GM21526 (cell line): ENCODE measurements around the gene PIAS4.

Experiments used
- ATAC-seq: cut with Tn5 transposase; IDR thresholded peaks from one replicate; pipeline ENCODE4 v1.9.1; 2021; ENCODE audit warnings: moderate library complexity; ENCODE audit not compliant: unreplicated experiment, low FRiP score

The PIAS4 gene

DNA sequence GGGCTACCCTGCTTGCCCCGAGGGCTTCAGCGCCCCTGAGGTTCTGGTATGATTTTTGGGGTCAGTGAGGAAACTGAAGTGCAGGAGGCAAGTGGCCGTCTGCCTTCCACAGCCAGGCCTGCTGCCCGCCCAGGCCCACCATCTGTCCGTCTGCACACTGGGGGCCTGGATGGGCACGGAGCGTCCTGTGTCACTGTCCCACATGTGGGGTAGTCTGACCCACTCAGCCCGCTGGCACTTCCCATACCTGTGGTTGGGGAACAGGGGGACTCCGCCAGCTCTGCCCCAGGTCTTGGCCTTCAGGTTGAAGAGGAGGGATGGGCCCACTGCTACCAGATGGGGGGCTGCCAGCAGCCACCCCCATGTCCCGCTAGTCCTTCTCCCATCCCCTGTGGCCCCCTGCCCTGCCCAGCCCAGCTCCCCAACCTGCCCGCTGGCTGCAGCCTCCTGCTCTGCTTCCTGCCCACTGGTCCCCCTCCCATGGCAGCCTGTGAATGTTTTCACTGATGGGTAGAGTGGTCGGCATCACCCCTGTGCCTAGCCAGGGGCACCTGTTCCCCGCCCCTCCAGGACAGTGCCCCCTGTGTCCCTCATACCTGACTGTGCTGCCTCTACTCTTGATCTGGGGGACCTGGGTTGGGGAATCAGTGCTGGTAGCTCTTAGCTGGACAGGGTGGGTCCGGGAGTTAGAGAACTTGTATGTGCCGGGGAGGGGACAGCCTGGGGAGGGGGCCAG lies 9.5 kb downstream of the PIAS4 start:
- ATAC-seq: no peak

DNA sequence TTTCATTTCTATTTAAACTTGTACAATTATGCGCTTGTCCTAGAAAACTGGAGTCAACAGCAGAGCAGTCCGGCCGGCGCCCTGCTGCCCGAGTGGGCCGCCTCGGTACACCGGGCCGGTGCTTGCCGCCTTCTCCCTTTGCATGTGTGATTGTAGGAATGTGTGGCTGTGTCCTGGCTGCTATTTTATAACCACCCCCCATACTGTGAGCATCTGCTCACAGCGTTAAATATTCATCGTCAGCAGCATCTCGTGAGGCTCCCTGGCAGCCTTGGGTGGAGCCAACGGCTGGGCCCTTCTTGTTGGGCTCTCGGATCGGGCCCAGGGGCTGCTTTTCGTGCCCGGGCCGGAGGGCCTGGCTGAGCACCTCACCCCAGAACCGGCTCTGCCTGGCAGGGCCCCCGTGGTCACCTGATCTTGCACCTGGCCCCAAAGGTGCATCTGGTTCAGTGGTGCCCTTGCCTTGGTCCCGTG lies 10.6 kb downstream of the PIAS4 start:
- no peak for ATAC-seq

DNA sequence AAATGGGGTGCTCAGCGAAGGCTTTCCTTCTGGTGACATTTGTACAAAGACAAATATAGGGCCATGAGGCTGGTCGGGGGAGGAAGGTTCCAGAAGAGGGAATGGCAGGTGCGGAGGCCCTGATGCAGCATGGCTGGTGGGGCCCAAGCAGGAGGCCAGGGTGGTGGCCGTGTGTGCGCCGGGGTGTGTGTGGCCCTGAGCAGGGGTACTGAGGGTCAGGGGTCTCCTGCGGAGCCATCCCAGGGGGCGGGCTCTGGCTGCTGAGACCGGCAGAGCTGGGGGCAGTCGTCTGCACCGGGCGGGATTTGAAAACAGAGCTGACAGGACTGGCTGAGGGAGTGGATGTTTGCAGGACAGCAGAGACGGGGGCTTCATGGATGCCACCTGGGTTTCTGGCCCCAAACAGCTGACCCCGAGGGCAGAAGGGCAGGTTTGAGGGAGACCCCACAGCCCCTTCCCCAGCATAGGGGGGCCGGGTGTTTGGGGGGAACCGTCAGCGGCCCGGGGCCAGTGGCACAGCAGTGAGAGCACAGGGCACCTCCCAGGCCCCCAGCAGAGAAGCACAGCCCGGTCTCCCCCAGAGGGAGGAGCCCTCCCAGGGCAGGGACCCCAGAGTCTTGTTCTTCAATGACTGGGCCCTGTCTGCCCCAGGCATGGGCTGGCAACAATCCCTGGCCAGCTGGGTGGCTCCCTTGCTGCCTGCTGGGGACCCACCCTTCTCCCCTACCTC lies 11.4 kb downstream of the PIAS4 start:
- no peak for ATAC-seq

DNA sequence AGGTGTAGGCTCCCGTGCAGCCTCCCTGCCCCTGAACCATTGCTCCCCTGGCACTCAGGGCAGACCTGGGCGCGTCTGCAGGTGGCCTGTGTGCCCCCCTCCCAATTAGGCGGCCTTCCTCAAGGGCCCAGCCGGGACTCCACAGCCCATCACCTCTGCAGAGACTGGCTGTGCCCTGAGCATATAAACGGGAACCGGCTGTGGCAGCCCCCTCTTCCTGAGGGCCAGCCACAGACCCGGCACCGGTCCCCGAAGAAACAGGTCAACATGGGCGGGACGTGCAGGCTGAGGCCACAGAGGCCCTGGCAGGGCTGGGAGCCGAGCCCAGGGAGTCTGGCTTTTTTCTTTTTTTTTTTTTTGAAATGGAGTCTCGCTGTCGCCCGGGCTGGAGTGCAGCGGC lies 12.0 kb downstream of the PIAS4 start:
- ATAC-seq: no peak

DNA sequence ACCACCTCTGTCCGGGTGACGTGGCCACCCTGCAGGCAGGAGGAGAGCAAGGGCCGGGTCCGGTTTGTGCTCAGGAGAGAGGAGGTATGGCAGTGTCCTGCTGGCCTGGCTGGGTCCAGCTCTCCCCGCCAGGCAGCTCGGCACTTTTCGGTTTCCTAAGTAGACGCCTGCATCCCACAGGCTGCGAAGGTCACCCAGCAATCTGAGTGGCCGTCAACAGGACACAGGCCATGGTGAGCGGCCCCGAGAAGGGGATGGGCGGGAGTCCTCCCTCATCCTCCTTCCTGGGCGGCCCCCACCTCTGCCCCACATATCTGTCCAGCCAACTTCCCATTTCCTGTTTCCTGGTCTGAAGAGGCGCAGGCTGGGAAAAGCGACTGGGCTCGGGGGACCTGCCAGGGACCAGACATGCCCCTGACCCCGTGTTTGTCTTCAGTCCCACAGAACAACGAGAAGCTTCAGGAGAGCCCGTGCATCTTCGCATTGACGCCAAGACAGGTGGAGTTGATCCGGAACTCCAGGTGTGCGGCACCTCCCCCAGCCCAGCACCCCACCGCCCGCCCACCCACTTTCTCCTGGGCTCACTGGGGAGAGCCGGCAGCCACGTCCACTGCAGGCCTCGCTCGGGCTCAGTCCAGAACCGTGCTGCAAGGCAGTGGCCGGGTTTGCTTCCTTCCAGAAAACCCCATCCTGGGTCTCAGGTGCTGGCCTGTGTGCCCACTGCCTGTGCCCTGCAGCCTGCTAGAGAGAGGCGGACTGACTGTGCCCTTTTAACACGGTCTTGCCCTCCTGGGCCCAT lies 16.3 kb downstream of the PIAS4 start:
- ATAC-seq: no peak

DNA sequence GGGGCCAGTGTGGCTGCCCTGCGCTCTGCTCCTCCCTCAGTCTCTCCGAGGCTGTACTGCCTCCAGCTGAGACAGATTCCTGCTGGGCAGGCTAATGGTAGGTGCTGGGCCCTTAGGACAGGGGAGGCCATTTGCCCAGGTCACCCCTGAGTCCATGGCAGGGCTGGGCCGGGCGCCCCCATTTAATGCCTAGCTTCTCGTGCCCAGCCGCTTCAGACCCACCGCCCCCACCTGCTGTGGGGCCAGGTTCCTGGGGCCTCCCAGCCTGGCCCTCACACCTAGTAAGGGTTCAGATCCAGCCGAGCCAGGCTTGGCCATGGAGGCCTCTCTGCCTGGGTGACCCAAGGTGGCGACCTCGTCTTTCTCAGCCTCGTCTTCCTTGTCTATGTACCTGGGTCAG lies 17.8 kb downstream of the PIAS4 start:
- ATAC-seq: no peak

DNA sequence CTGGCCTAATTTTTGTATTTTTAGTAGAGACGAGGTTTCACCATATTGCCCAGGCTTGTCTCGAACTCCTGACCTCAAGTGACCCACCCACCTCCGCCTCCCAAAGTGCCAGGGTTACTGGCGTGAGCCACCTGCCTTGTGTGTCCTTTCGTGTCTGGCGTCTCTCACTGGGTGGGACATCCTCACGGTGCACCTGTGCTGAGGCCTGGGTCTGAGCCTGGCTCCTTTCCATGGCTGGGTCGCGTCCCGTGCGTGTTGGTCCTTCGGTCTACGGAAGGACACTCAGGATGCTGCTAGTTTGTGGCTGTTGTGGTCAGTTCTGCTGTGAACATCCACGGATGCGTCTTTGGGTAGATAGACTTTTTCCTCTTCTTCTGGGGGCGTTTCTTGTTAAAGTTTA lies 19.6 kb downstream of the PIAS4 start:
- ATAC-seq: no peak

DNA sequence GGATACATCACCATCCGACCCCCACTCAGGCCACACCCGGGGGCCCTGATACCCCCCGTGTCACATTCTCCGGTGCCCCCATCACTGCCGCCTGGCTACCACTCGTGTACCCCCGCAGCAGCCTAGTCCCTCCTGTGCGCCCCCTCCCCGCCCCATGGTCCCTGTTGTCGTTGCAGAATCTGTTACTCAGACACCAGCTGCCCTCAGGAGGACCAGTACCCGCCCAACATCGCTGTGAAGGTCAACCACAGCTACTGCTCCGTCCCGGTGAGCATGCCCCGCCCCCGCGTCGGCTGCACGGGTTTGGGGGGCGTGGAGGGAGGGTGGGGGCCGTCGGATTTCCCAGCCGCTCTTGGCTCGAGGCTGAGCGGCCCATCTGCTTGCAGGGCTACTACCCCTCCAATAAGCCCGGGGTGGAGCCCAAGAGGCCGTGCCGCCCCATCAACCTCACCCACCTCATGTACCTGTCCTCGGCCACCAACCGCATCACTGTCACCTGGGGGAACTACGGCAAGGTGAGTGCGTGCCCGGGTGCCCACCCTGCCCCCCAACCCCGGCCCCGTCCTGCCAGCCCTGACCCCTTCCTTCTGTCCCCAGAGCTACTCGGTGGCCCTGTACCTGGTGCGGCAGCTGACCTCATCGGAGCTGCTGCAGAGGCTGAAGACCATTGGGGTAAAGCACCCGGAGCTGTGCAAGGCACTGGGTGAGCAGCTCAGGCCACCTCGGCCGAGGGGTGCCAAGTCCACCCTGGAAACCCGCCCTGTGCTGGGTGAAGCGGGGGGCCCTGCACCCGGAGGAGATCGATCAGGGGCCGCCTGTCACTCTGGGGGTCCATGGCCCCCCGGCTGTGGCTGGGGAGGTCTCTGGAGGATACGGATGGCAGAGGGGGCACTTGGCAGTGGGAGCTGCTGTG lies 21.1 kb downstream of the PIAS4 start:
- no peak for ATAC-seq

DNA sequence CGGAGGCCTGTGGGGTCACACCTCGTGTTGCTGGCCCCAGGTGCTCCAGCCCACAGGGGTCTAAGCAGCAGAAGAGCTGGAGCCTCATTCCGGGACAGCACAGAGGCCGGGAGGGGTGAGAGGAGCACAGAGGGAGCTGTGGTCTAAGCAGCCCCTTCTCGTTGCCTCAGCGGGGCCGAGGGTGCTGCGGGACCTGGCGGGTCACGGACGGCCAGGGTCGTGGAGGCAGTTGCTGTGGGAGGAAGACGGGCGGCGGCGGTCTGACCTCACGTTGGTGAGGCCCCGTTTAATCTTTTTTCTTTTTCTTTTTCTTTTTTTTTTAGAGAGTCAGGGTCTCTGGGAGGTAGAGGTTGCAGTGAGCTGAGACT lies 21.7 kb downstream of the PIAS4 start:
- ATAC-seq: no peak

DNA sequence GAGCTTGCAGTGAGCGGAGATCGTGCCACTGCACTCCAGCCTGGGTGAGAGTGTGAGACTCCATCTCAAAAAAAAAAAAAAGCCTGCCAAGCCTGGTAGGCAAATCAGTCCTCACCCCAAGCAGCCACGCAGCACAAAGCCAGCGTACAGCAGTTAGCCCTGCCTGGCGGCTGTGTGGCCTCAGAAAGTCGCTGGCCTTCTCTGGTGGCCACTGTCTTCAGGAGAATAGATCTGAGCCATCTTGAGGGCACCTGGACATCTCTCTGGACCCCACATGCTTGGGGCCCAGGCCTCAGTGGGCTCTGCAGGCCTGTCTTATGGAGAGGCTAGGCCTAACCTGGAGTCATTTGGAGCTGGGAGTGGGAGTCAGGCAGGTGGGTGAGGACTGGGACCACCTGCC lies 23.0 kb downstream of the PIAS4 start:
- no peak for ATAC-seq

DNA sequence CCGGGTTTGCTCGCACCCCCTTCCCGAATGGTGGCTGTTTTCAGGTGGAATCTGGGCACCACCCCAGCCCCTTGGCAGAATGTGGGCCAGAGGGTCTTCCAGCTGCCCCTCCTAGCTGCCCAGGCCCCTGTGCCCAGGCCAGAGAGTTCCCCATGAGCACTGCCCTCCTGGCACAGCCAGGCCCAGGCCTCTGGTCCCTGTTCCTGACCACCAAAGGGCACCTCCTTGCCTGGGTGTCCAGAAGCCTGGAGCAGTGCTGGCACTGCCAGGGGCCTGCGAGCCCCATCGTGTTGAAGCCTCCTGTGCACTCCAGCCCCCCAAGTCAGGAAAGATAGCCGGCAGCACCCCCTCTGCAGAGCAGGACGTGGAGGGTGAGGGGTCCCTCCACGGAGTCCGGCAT lies 23.4 kb downstream of the PIAS4 start:
- ATAC-seq: no peak

DNA sequence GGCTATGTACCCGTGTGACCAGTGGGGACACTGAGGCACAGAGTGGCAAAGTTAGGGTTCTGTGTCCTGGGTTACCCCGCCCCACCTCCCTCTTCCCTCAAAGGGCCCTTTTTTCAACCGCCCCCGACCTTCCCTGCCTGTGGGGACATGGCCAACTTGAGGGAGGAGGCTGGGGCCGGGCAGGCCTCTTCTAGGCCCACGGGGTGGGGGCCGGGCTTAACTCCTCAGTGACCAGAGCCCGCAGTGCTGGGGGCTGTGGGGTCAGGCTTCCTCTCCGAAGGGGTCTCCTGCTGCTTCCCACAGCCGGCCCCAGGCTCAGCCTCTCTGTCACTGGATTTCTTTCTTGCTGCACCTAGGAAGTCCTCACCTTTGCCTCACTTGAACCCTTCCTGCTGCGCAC lies 23.9 kb downstream of the PIAS4 start:
- ATAC-seq: no peak

DNA sequence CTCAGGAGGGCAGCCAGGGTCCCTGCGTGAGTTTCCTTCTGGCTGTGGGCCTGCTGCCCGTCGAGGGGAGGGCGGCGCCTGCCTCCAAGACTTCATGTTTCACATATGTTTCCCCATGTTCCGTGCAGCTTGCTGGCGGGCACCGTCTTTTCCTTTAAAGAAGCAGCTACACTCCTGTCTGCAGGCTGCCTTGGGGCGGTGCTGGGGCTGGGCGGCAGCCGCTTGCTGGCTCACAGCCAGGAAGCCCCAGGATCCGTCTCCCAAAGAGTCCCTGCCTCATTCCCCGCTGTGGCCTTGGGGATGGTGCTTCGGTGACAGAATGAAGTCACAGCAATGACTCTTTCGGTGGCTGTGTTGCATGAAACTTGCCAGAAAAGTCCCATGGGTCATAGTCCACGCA lies 24.9 kb downstream of the PIAS4 start:
- ATAC-seq: no peak

DNA sequence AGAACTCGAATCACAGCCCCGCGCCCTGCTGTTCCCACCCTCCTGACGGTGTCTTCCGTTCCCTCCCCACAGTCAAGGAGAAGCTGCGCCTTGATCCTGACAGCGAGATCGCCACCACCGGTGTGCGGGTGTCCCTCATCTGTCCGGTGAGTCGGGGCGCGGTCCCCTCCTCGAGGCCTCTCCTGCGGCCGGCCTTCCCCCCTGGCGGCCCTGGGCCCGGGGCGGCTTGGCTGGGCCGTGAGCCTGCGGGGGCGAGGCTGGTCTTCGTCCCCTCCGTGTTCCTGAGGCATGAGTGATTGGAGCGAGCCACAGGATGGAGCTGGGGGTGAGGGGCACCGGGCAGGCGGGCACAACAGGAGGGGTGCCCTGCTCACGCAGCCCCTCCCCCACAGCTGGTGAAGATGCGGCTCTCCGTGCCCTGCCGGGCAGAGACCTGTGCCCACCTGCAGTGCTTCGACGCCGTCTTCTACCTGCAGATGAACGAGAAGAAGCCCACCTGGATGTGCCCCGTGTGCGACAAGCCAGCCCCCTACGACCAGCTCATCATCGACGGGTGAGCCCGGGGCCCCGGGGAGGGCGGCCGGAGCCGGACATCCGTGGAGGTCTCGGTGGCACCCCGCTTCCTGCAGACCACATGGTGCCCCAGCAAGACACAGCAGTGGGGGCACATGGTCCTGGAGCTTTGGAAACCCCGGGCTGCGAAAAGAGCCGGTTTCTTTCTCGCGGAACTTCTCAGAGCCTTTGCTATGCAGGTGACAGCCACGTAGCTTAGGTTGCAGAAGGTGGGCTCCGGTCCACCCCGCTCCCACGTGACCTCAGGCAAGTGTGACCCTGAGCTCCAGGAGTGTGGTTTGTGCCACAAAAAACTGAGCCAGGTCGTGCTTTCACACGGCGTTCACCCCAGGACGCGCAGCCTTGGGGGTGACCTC lies 25.8 kb downstream of the PIAS4 start:
- no peak for ATAC-seq

DNA sequence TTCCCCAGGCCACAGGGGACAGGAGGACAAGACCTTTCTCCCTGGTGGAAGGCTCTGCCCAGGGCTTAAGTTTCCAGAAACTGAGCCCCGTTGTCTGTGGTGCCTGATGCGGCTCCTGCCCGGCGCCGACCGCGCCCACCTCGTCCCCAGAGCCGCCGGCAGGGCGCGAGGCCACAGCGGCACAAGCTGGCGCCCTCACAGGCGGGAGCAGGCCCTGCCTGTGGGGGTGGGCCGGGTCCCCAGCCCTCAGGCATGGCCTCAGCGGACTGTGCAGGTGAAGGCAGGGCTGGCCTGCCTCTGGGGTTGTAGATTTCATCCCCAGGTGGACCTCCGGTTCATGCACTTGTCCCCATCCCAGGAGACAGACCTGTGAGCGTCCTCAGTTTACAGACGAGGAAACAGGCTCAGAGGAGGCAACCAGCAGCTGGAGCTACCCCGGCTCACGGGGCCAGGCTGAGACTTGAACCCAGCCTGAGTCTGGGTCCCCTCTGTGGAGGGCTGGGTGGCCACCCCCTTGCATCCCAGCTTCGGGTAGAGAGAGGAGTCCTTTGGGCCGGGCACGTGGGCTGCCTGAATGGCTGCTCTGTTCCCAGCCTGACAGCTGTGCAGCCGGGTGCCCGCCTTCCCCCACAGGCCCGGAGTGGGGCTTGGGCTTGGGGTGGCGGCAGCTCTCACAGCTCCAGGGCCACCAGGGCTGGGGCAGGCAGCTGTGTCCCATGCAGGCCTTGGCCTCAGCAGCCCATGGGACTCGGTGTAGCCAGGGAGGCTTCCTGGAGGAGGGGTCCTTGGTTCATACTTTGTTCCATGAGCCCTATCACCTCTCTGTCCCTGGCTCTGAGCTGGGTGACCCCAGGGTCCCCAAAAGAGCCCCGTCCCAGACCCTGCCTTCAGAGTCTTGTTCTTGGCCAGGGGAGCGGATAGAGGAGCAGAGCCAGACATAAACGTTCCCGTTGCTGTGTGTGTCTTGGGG lies 26.8 kb downstream of the PIAS4 start:
- no peak for ATAC-seq

DNA sequence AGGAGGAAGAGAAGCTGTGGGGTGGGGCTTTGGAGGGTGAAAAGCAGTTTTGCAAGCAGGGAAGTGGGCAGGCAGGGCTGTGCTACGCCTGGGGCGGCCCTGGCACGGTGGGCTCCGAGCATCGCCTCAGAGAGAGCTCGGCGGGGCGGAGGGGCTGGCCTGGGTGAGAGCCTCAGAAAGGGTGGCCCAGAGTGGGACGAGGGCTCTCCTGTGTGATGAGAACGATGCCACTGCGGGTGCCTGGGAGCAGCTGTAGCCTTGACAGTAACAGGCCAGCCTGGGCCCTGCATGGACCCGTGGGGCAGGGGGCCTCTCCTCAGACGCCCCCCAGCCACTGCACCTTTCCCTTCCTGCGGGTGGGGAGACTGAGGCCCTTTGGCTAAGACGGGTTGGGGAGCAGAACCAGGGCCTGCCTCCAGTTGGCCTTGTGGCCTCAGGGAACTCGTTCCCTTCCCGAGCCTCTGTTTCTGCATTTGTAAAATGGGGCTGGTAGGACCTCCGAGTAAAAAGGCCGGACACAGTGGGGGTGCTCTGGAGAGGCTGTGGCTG lies 27.6 kb downstream of the PIAS4 start:
- no peak for ATAC-seq

DNA sequence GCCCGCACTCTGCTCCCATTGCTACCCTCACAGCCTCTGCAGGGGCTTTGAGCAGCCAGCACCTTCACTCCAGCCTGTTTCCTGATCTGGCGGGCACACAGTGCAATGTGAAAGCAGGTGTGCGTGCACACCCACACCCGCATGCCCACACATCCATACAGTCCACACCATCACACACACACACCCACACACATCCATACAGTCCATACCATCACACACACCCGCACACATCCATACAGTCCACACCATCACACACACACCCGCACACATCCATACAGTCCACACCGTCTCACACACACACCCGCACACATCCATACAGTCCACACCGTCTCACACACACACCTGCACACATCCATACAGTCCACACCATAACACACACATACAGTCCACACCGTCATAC lies 28.0 kb downstream of the PIAS4 start:
- no peak for ATAC-seq
